GM12872 (cell line): Measurements from ENCODE around the gene THOC1.

ENCODE experiments used
- CTCF ChIP-seq: IDR thresholded peaks from 3 replicates; pipeline ENCODE4 v1.5.1; 2011; ENCODE audit warnings: low read depth, mild to moderate bottlenecking, low read length, moderate library complexity; ENCODE audit not compliant: insufficient read depth

The THOC1 gene

GRCh38 chr18:213966-214365 is 53.9 kb downstream of the THOC1 start:
- no peak for TF ChIP-seq CTCF

GRCh38 chr18:213505-213904 is 54.3 kb downstream of the THOC1 start:
- TF ChIP-seq CTCF = no peak

GRCh38 chr18:212780-213179 is 55.1 kb downstream of the THOC1 start:
- TF ChIP-seq CTCF = no peak

GRCh38 chr18:211582-211981 is 56.3 kb downstream of the THOC1 start:
- no peak for TF ChIP-seq CTCF

GRCh38 chr18:210733-211132 is 57.1 kb downstream of the THOC1 start:
- no peak for TF ChIP-seq CTCF

- TF ChIP-seq CTCF = no peak
Measured at GRCh38 chr18:210075-210474, 57.8 kb downstream of the THOC1 start.

- TF ChIP-seq CTCF = no peak
Measured at GRCh38 chr18:199768-200167, 68.1 kb downstream of the THOC1 start.

GRCh38 chr18:199214-199613 is 68.6 kb downstream of the THOC1 start:
- TF ChIP-seq CTCF = no peak
